Left cardiac atrium (tissue), 4 donors: ENCODE measurements around the gene UMAD1. TPM values are rescaled to one million over a fixed set of nuclear protein-coding genes. Genes with fewer than 3 reads are reported as not detected.
"Not testable (repeated sequence)": the region's sequence is repeated elsewhere in the genome, so short reads cannot be mapped to it uniquely, and the experiment has no call there.

ENCODE experiments used
- ATAC-seq, 2 donors: fragments of 200-7000 bp; cut with Tn5 transposase; one replicate each; pipeline ENCODE4 v1.9.1; 2020; ENCODE audit warnings: mild to moderate bottlenecking in 2 of 2, moderate library complexity in 2 of 2
- DNase-seq: peaks from one replicate; pipeline ENCODE4 v3.0.0-alpha.2; 2020
- intact Hi-C, 2 donors: fragments of 100-400 bp; cut with DNase I; formaldehyde crosslinking; loops; one replicate each; pipeline versions ENCODE4 v1.14.1 to v1.15.1; 2022 to 2023
- total RNA-seq, 2 donors: library from RNA; stranded (reverse); fragmentation: NEBNext Ultra II Directional; extraction: Animal tissue kit (Norgen Biotek cat#: 25700); gene quantifications; one replicate each; pipeline ENCODE4 v1.2.1, GENCODE V29; 2021
- donor health status: DM: no; HTN: yes; CAD: no.
- donor health status: DM: no; HTN: yes; CAD: no; lungs with severe emphysema.
- donor health status: DM: yes; HTN: yes; CAD: no.
- donor health status: Dilated cardiomyopathy.

The UMAD1 gene
- total RNA-seq, 2 donors from 2014 or later: 9.8 to 11.1 TPM

DNA sequence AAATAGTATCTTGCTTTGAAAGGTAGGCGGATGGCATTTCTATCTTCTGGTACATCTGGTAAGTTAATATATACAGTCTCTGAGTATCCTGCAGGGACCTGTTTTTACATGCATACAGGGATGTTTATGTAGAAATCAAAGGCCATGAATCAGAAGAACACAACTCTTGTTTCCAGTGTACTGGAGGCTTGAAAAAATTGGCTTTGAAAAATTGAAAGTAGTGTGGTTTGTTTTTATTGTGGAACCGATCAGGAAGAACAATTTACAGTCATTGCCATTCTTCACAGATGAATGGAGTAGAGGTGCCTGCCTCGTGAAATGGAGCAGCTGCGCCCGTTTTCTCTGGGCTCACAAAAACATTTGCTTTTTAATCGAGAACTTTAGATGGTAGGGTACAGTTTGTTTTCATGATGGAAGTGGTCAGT lies 131.9 kb downstream of the UMAD1 start:
- DNase-seq: no peak
- intact Hi-C loops: no loop called here
- no peak for ATAC-seq

DNA sequence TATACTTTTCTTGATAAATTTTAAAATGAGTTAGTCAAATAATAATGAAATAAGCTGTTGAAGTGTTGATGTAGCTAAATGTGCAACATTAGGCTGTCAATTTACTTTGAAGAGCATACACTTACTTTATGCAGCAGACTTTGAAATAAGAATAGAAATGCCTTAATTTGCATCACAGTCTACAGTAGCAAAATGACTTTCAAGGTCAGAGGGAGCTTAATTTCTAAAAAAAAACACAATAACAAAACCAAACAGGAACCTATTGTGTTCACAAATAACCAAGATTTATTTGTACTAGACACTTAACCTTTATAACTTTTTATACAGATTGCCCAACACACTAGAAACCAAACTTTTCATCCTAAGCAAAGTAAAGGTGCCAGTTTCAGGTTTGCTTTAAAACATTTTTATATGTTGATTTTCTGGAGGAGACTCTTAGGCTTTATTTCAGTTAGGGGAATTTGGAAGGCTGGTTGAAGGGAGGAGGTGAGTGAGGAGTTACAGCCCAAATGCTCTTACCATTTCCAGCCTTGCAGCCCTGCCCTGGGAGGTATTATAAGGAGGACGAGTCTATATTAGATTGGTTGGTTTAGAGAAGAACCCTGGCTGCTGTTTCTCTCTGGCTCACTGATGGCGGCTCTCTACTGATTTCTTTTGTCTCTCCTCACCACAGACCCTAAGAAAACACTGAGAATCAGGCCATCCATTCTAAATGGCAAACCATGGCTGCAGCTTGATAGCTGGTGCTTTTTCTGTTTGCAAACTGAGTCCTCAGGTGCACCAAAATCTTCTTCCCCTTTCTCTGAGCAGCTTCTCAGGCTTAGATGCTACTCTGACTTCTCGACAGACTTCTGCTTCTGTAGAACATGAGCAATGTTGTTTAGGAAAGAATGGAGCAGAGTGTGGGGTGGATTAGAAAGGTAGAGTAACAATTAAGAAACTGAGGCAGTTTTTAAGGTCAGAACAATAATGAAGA lies 133.1 kb downstream of the UMAD1 start:
- ATAC-seq (no peak), DNase-seq (no peak)
- intact Hi-C loops: no loop called here

DNA sequence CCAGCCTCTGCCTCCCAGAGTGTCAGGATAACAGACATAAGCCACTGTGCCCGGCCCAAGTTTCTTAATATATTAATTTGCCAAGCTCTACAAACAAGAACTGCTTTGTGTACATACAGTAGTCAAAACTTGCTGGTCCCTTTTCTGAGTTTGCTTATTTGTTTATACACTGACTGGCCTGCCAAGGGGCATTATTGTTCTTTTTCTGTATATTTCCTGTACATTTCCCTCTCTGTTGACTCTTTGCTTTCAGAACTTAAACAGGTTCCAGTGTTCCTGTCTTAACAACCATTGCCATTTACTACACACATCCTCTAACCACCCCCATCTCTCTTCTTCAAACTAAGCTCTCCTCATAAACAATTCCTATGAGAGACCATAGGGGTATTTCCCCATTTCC lies 139.3 kb downstream of the UMAD1 start:
- DNase-seq (no peak), ATAC-seq (no peak)
- intact Hi-C loops: no loop called here

DNA sequence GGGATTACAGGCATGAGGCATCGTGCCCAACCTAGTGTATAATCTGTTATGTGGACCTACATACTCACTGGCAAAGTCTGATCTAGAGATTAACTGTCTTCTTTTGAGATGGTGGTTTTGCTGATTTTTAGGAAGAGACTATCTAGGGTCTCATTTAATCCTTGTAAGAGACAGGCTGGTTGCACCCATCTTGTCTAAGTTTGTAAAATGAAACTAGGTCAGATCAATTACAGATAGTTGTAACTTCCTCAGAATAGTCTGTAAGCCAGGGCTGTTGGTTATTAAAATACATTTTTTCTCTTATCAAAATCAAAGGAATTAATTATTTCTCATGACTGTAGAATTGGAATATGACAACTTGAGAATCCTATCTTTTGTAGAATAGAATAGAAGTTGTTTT lies 142.4 kb downstream of the UMAD1 start:
- ATAC-seq (no peak), DNase-seq (no peak)
- intact Hi-C loops: no loop called here

DNA sequence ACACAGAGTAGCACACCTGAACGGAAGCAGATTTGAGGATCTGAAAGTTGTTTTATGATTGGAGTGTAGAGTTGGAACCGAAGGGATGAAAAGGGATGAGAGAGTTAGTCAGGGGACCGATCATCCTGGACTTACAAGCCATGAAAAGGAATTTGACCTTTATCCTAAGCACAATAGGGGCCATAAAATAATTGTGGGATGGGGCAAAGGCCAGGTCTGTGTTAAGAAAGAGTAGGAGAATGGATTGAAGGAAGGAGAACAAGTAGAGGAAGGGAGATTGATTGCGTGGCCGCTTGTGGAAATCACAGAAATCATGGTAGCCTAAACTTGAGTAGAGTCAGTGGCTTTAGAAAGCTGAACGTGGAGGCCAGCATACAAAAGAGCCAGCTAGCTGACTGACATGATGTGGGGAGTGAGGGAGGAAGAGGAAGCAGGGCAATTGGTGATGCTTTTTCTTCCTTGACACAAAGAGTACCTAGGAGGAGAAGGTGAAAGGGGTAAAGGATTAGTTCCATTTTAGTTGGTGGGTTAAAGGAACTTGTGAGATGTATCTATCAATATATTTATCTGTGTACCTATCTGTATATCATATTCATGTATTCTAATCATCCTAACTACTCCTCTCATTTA lies 144.9 kb downstream of the UMAD1 start:
- ATAC-seq (no peak), DNase-seq (no peak)
- intact Hi-C loops: no loop called here

DNA sequence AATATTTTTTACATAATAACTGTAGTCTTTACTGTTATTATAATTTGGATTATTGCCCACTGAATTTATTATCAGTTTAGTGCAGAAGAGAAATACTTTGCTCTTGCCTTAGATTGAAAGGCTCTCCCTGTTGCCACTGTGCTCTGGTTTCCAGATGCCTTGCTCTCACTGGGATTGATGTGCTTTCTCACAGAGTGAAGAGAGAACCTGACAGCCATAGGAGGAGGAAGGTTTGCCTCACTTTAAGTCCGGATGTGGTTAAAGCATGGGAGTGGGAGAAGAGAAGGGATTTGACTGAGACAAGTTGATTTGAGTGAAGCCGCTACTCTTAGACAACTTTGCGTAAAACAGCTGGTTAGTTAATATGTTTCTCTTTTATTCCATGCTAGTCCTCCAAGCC lies 146.0 kb downstream of the UMAD1 start:
- DNase-seq (no peak), ATAC-seq (no peak)
- intact Hi-C loops: no loop called here

DNA sequence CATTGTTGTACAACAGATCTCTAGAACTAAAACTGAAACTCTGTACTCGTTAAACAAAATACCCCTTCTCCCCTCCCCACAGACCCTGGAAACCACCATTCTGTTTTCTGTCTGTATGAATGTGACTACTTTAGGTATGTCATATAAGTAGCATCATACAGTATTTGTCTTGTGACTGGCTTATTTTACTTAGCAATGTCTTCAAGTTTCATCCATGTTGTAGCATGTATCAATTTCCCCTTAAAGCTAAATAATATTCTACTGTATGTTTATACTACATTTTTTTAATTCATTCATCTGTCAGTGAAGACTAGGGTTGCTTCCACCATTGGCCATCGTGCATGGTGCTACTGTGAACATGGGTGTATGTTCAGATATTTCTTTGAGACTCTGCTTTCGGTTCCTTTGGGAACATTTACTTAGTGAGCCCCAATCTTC lies 149.0 kb downstream of the UMAD1 start:
- intact Hi-C loops: no loop called here
- ATAC-seq (no peak), DNase-seq (no peak)

DNA sequence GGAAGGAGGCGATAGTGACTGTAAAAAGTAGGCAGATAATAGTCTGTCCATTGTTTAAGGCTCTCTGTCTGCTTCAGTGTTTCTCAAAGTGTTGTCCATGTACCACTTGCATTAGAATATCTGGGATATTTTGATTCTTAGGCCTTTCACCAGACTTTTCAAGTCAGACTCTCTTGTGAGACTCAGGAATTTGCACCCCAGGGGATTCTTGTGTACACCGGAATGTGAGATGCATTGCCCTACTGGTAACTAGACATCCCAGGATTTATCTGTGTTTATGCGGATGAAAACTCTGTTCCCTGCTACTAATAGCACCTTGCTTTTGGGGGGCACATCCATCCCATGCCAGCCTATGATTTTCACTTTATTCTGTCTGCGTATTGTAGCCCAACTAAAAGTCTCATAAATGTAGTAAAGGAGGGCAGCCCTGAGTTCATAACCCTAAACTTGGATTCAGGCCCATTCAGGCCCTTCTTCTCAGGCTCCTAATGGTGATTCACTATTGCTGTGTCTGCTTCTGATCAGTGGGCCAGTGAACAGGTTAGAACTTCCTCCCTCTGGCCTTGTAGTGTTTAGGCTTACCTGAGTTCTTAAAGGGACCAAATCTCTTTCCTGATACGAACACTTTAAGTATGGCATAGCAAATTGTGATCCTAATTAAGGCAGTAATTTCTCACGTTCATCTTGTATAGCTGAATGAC lies 149.6 kb downstream of the UMAD1 start:
- intact Hi-C loops: no loop called here

DNA sequence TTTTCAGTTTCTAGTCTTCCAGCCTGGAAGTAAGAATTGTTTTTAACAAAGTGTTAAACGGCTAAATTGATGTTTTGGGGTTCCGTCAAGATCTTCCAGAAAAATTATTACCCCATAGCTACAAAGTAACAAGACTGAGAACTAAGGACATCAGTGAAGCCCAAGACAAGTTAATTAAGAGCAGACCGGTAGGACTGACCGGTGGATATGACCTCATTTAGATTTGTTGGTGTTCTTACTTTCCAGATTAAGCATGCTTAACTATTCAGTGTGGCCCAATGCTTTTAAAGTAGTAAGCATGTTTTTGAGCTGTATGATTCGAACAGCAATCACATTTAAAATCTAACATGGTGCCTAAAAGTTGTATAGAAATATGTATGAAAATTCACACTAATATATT lies 151.0 kb downstream of the UMAD1 start:
- ATAC-seq (no peak), DNase-seq (no peak)
- intact Hi-C loops: no loop called here

More for the DNA sequence above, 149.6 kb downstream of the UMAD1 start:
- ATAC-seq: no peak
- DNase-seq: no peak

DNA sequence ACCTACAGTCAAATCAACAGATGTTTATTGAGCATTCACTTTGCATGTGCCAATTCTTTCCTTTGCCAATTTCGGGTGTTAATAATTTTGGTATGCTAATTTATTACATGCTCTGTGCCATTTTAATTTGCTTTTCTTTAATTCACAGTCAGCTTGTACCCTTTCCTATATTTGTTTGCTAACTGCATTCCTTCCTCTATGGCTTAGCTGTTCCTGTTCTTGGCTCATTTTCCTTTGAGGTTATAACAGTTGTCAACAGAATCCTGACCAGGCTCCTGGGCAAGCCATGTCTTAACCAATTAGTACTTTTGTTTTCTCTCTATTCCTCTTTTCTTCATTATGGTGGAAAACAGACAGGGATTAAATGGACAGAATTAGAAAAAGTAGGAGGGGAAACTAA lies 151.5 kb downstream of the UMAD1 start:
- ATAC-seq (no peak), DNase-seq (no peak)
- intact Hi-C loops: no loop called here

DNA sequence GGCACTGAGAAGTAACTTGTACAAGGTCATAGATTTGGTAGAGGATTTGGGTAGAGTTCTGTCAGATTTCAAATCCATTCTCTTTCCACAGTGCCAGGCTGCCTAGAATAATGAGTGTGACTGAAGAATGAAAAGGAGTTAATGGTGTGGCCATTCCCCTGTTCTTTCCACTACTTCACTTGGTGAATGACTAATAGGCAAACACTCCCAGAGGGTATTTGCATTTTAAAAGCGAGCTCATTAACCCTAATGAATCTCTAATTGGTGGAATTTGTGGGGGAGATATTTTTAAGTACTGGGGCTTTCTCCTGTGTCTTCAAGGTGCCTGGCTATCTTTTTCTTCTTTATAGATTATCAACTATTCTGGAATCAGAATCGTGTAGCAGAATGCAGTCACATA lies 152.7 kb downstream of the UMAD1 start:
- DNase-seq (no peak), ATAC-seq (no peak)
- intact Hi-C loops: no loop called here

DNA sequence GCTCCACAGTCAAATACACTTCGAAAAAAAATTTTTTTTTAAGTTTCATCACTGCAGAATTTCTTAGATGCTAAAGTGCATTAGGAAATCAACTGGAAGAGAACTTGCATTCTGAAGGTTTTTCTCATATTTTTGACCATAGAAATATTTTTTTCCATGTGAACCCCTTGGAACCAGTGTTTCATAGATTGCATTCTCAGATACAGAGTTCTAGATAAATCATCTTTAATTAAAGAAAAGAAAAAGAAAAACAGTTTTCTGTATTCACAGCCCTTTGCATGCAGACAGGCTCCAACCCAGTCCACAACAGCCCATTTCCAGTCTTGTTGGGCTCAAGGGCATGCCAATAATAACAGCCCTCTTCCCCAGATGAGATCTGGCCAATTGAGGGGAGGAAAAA lies 153.4 kb downstream of the UMAD1 start:
- ATAC-seq (no peak), DNase-seq (no peak)
- intact Hi-C loops: no loop called here

DNA sequence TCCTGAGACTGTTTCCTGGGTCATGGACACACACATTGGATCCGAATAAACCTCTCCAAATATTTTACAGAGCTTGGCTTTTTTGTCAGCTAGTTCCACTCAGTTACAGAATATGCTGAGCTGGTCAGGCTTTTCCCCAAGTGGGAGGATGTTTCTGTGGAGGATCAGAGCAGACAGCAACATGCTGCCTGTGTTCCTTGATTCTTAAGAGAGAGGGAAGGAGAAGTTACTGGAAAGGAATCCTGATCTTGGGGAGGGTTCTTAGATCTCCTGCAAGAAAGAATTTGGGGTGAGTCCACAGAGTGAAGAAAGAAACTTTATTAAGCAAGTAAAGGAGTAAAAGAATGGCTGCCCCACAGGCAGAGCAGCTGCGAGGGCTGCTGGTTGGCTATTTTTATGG lies 154.7 kb downstream of the UMAD1 start:
- DNase-seq: no peak
- ATAC-seq: no peak
- intact Hi-C loops: no loop called here

DNA sequence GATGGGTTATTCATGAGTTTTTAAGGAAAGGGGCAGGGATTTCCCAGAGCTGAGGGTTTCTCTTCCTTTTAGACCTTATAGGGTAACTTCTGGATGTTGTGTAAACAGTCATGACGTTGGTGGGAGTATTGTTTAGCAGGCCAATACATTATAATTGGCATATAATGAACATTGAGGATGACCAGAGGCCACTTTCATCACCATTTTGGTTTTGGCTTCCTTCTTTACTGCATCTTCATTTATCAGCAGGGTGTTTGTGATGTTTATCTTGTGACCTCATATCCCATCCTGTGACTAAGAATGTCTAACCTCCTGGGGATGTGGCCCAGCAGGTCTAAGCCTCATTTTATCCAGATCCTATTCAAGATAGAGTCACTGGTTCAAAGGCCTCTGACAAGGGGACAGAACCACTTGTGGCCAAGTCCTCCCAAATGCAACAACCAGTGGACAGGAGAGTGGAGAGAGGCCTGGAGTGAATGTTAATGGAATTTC lies 155.1 kb downstream of the UMAD1 start:
- DNase-seq (no peak), ATAC-seq (no peak)
- intact Hi-C loops: no loop called here

DNA sequence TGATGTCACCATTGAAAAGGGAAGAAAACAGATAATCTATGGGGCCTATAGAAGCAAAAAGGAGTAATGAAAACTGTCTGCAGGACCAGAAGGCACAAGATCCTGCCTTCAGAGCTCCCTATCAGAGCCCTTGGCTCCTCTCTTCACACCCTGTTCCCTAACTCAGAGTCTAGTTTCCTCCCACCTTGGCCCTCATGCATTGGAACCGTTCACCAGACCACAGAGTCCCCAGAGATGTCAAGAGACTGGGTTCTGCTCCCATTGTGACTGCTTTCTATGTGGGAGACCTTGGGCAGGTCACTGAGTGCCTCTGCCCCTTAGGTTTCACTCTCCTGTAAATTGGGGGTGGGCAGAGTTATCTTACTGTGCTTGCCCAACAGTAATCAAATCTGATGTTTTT lies 158.0 kb downstream of the UMAD1 start:
- no peak for ATAC-seq
- DNase-seq: no peak
- intact Hi-C loops: no loop called here

DNA sequence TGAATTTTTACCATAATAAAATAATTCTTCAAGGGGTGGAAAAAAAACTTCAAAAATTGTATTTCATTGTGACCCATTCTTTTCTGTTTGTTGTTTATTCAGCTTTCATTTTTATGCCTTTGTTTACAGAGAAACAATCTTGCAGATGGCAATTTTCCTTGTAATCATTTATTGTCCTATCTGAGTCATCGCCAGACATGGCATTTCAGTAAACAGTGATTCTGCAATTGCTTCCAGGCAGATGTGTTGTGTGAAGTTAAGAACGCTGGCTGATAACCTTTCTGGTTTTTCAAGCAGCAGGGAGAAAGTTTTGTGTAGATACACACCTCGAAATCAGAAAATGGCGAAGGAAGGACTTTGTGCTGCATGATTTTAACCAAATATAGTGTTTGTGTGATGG lies 158.6 kb downstream of the UMAD1 start:
- intact Hi-C loops: no loop called here
- ATAC-seq: no peak

DNA sequence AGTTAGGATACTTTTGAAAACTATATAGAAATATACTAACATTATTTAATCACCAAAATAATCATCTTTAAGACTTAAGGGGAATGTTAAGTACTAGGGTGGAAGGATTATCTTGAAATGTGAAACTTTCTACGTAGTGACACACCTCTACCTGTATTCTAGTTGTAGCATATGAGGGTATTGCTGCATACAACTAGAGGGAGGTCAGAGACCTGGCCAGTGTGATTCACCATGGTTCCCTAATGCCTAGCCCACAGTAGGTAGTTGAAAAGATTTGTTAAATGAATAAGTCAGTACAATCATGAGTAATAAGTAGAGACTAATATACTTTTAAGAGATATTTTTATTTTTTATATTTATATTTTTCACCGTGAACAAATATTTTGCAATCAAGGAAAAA lies 162.0 kb downstream of the UMAD1 start:
- intact Hi-C loops: no loop called here
- DNase-seq: no peak

More for the DNA sequence above, 158.6 kb downstream of the UMAD1 start:
- DNase-seq: no peak

DNA sequence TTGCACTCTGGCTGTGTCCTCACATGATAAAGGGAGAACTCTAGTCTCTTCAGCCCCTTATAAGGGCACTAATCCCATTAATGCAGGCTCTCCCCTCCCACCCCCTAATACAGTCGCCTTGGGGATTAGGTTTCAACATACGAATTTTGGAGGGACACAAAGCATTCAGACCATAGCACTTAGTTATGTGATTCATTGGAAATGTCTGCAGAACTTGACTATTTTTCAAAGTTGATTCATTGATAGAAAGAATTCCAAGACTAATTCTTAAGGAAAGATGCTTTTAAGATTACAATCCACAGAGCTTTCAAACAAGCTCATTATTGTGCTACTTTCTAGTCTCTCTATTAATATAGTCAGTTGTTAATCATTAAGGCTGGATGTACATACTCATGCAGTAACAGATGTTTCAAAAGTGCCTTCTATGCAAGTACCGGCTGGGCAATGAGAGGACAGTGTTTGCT lies 163.2 kb downstream of the UMAD1 start:
- DNase-seq (no peak), ATAC-seq (no peak)
- intact Hi-C loops: no loop called here

More for the DNA sequence above, 162.0 kb downstream of the UMAD1 start:
- no peak for ATAC-seq

DNA sequence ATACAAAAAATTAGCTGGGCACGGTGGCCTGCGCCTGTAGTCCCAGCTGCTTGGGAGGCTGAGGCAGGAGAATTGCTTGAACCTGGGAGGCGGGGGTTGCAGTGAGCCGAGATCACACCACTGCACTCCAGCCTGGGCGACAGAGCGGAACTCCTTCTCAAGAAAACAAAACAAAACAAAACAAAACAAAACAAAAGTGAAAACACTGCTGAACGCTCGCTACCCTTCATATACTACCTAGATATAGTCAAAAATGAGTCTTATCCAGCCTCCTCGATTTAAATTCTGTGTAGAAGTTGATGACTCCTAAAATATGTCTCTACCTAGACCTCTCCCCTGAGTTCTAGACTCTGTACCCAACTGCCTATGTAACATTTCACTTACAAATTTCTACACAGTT lies 164.3 kb downstream of the UMAD1 start:
- intact Hi-C loops, DNase-seq, ATAC-seq: not testable (repeated sequence)
